Loucy (cell line): ENCODE data around the gene SLC5A6.

Source experiments
- CTCF ChIP-seq: fragments of 200-600 bp; sonication (generic); conservative IDR thresholded peaks from 2 replicates; pipeline ENCODE4 v1.5.1; 2014; ENCODE audit warnings: mild to moderate bottlenecking, antibody characterized with exemption, low read length
- EZH2phosphoT487 ChIP-seq: fragments of 200-600 bp; IDR thresholded peaks from 2 replicates; pipeline ENCODE4 v1.6.1; 2018; ENCODE audit warnings: antibody characterized with exemption, mild to moderate bottlenecking, moderate library complexity, borderline replicate concordance

GRCh38 chr2:27245626-27246025 lies 33.6 kb upstream of the SLC5A6 start:
- TF ChIP-seq CTCF = no peak
- TF ChIP-seq EZH2phosphoT487 = no peak
